K562 (cell line): ENCODE results near the gene MPZL1. TPM values are rescaled to one million over a fixed set of nuclear protein-coding genes. Genes with fewer than 3 reads are reported as not detected.

ENCODE experiments used
- ATAC-seq: fragments of 200-7000 bp; cut with Tn5 transposase; 3 replicates; pipeline ENCODE4 v1.9.1; 2020; ENCODE audit warnings: moderate library complexity
- BruUV-seq: library from RNA; stranded (reverse); fragments of 400-500 nt; replicated peaks from 2 replicates; lab custom pipeline; 2021; lab: Mats Ljungman, UMichigan
- CTCF ChIA-PET: fragments of 300-600 bp; formaldehyde crosslinking; extraction: SDS; loops from one replicate; lab custom pipeline; 2021; ENCODE audit warnings: low intra/inter-chr PET ratio; lab: Yijun Ruan, JAX
- POLR2A ChIA-PET: fragments of 300-600, 350-650 bp; sonication (Branson Sonifier 250); formaldehyde crosslinking; extraction: SDS; loops from one replicate; lab custom pipeline; 2021; ENCODE audit warnings: antibody characterized with exemption, inconsistent platforms; lab: Yijun Ruan, JAX
- DNase-seq, 4 experiments: peaks; one replicate each; pipeline versions ENCODE4 v3.0.0 to v3.0.0-alpha.2; 2011 to 2018; ENCODE audit warnings: low spot score in 3 of 4, mixed read lengths in 3 of 4; ENCODE audit errors: extremely low read depth in 1 of 4
- FAIRE-seq: peaks from 2 replicates; lab custom pipeline; 2011; peaks lifted over from hg19 to GRCh38; lab: Jason Lieb, UNC
- H2AFZ ChIP-seq: 2 replicates; pipeline ENCODE4 v1.6.0; 2011; ENCODE audit warnings: low read depth, low read length, control low read depth, inconsistent platforms
- H3K27ac ChIP-seq: fragments of 200-600 bp; 3 replicates; pipeline ENCODE4 v1.8.0; 2011; ENCODE audit warnings: low read depth, mild to moderate bottlenecking, control low read depth, inconsistent platforms, low read length, moderate library complexity, mixed read lengths; ENCODE audit errors: extremely low read depth
- H3K27me3 ChIP-seq, 2 experiments: fragments of 300-600 bp in 1 of 2; 2 replicates in 1 of 2; 3 replicates in 1 of 2; pipeline versions ENCODE4 v1.6.0 to v1.8.0; 2011; ENCODE audit warnings: inconsistent platforms in 2 of 2, low read length in 2 of 2, mild to moderate bottlenecking in 1 of 2, mixed read lengths in 1 of 2, moderate library complexity in 1 of 2; ENCODE audit not compliant: control insufficient read depth in 2 of 2, insufficient read depth in 2 of 2
- H3K36me3 ChIP-seq: fragments of 300-600 bp; 3 replicates; pipeline ENCODE4 v1.8.0; 2011; ENCODE audit warnings: mild to moderate bottlenecking, low read length, inconsistent platforms; ENCODE audit not compliant: control insufficient read depth, insufficient read depth
- H3K4me1 ChIP-seq, 2 experiments: fragments of 200-600 bp in 1 of 2; replicated peaks in 1 of 2; 2 replicates in 1 of 2; 3 replicates in 1 of 2; pipeline versions ENCODE4 v1.5.1 to v1.8.0; 2011; ENCODE audit warnings: inconsistent platforms in 2 of 2, low read length in 2 of 2, mild to moderate bottlenecking in 1 of 2, mixed read lengths in 1 of 2, moderate library complexity in 1 of 2; ENCODE audit not compliant: control insufficient read depth in 2 of 2, insufficient read depth in 2 of 2
- H3K4me2 ChIP-seq: 2 replicates; pipeline ENCODE4 v1.6.1; 2011; ENCODE audit warnings: low read length, control low read depth, inconsistent platforms, mixed read lengths; ENCODE audit not compliant: insufficient read depth
- H3K4me3 ChIP-seq: fragments of 200-600 bp; sonication (generic), shearing (Covaris generic); 2 replicates; pipeline ENCODE4 v1.5.1; 2016; ENCODE audit warnings: control low read depth, inconsistent platforms
- H3K79me2 ChIP-seq: fragments of 200-600 bp; 3 replicates; pipeline ENCODE4 v1.8.0; 2011; ENCODE audit warnings: low read length, inconsistent platforms; ENCODE audit not compliant: control insufficient read depth, insufficient read depth
- H3K9ac ChIP-seq, 2 experiments: 2 replicates each; pipeline versions ENCODE4 v1.6.0 to v1.6.1; 2011; ENCODE audit warnings: low read depth in 2 of 2, low read length in 2 of 2, control low read depth in 1 of 2, inconsistent platforms in 1 of 2, mild to moderate bottlenecking in 1 of 2, mixed read lengths in 1 of 2; ENCODE audit not compliant: insufficient read depth in 1 of 2
- H3K9me1 ChIP-seq: one replicate; pipeline ENCODE4 v1.6.0; 2011; ENCODE audit warnings: inconsistent platforms, mild to moderate bottlenecking, low read length, moderate library complexity; ENCODE audit not compliant: control insufficient read depth, insufficient read depth
- H3K9me3 ChIP-seq: replicated peaks from 2 replicates; pipeline ENCODE4 v1.5.1; 2011; ENCODE audit warnings: low read depth, low read length, inconsistent platforms; ENCODE audit not compliant: control insufficient read depth, insufficient read depth
- H4K20me1 ChIP-seq: replicated peaks from 2 replicates; pipeline ENCODE4 v1.6.1; 2011; ENCODE audit warnings: low read length, inconsistent platforms, mixed read lengths; ENCODE audit not compliant: control insufficient read depth, insufficient read depth
- CEBPG ChIP-seq, 3 experiments: fragments of 200-800 bp in 1 of 3; sonication (Bioruptor generic) in 1 of 3; sonication (generic) in 1 of 3; formaldehyde crosslinking in 1 of 3; IDR thresholded peaks in 2 of 3; conservative IDR thresholded peaks in 1 of 3; 2 replicates each; pipeline versions ENCODE4 v1.6.1 to v1.8.0; 2016 to 2022; ENCODE audit warnings: missing compliant biosample characterization in 2 of 3, missing genetic modification characterization in 2 of 3, mild to moderate bottlenecking in 1 of 3, missing genetic modification reagents in 1 of 3
- CTBP1 ChIP-seq: fragments of 450-650 bp; IDR thresholded peaks from 2 replicates; pipeline ENCODE4 v1.6.1; 2016; ENCODE audit warnings: borderline replicate concordance
- DIDO1 ChIP-seq: fragments of 450-650 bp; IDR thresholded peaks from 2 replicates; pipeline ENCODE4 v1.6.1; 2016; ENCODE audit warnings: low read depth, missing biosample characterization, missing genetic modification characterization
- KAT7 ChIP-seq: sonication (generic); formaldehyde crosslinking; IDR thresholded peaks from 2 replicates; pipeline ENCODE4 v1.8.0; 2022; ENCODE audit warnings: missing genetic modification reagents, mild to moderate bottlenecking, borderline replicate concordance
- KDM2B ChIP-seq: fragments of 250-450 bp; sonication (Bioruptor Pico); IDR thresholded peaks from 2 replicates; pipeline ENCODE4 v1.8.0; 2021; ENCODE audit warnings: mild to moderate bottlenecking, moderate library complexity
- NBN ChIP-seq: fragments of 450-650 bp; IDR thresholded peaks from 2 replicates; pipeline ENCODE4 v1.6.1; 2016; ENCODE audit warnings: low read depth, mild to moderate bottlenecking
- POLR3A ChIP-seq: IDR thresholded peaks from 2 replicates; pipeline ENCODE4 v1.6.1; 2011; ENCODE audit warnings: borderline replicate concordance, mild to moderate bottlenecking, moderate library complexity; ENCODE audit not compliant: insufficient read length, insufficient read depth; ENCODE audit errors: extremely low read depth
- WGBS: fragments of 100-300 bp; shearing (Covaris generic); methylation state at CpG from one replicate; pipeline ENCODE4 v1.1.6; 2016; ENCODE audit warnings: low coverage, mixed read lengths; ENCODE audit not compliant: insufficient coverage; ENCODE audit errors: missing lambda C conversion rate; 5-methylcytosine and 5-hydroxymethylcytosine counted together
- in situ Hi-C: fragments of 300-500 bp; cut with MboI; formaldehyde crosslinking; loops from 4 replicates; pipeline ENCODE4 v1.15.0; 2018; ENCODE audit warnings: inconsistent platforms, mixed read lengths
- intact Hi-C: fragments of 100-400 bp; cut with micrococcal nuclease; formaldehyde crosslinking; loops from 2 replicates; pipeline ENCODE4 v1.14.2; 2022
- polyA plus RNA-seq, 8 experiments: library from polyadenylated mRNA; depleted of rRNA in 4 of 8; stranded (reverse) in 5 of 8; unstranded in 3 of 8; fragments of >200 nt; fragmentation: Nextera tagmentation in 2 of 8; fragmentation: Illumina TruSeq in 1 of 8; extraction: Ambion mirVana in 2 of 8; extraction: Trizol in 1 of 8; gene quantifications; 2 replicates each; pipeline versions ENCODE4 v1.2.1 to v1.2.3, GENCODE V29; 2011 to 2014; ENCODE audit warnings: inconsistent platforms in 1 of 8, missing spikeins in 1 of 8
- total RNA-seq, 7 experiments: library from RNA; depleted of rRNA in 6 of 7; stranded (reverse); fragments of >200 nt in 6 of 7; fragmentation: Illumina TruSeq in 2 of 7; extraction: Trizol in 2 of 7; gene quantifications; 2 replicates each; pipeline versions ENCODE4 v1.2.1 to v1.2.3, GENCODE V29; 2011 to 2021; ENCODE audit warnings: low replicate concordance in 1 of 7
- TF ChIP-seq, protein P1 (sequence below): fragments of 250-450 bp; sonication (Bioruptor Pico); IDR thresholded peaks from 2 replicates; pipeline ENCODE4 v1.8.0; 2022; ENCODE audit warnings: inconsistent platforms
- TF ChIP-seq, protein P2 (sequence below): fragments of 450-650 bp; IDR thresholded peaks from 2 replicates; pipeline ENCODE4 v1.6.1; 2016; ENCODE audit warnings: borderline replicate concordance
- TF ChIP-seq, protein P3 (sequence below), 2 experiments: fragments of 450-650 bp; IDR thresholded peaks; 2 replicates each; pipeline ENCODE4 v1.6.1; 2016
- TF ChIP-seq, protein P4 (sequence below), 2 experiments: IDR thresholded peaks; 2 replicates each; pipeline ENCODE4 v1.6.1; 2012; ENCODE audit warnings: improper control_type of control experiment in 2 of 2, low read depth in 2 of 2, low read length in 2 of 2, borderline replicate concordance in 1 of 2

The MPZL1 gene
- total and polyA plus RNA-seq, 9 of the 15 experiments (the other 6 are each of a cell fraction or from before 2014, with no cell fraction given): 14.5 to 153 (median 66.5) TPM

DNA sequence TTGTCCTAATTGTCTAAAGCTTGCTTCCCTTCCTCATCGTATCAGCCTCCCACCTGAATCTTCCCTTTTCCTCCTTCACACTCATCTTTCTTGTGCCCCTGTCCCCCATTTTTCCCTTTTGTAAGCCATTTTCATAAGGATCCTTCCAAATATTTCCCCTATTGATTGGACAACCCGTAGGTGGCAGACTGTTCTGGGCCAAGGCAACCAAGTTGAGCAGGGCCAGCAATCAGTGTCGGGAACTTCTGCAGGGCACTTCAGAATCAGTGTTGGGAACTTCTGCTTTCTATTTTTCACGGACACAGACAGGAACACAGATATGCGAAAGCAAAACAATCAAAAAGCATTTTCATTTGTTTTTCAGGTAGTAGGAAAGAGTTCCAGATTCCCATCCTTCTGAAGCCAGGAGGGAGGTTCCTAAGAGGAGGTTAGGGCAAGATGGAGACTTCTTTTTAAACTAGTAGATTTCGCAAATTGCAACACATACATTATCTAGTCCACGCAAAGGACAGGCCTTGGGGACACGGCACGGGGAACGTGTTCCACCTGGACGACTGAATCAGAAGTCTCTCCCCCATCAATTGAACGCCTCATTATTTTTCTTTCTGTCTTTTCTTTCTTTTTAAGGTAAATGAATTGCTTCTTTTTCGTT, 691 bp upstream of the MPZL1 start:
- Histone ChIP-seq H3K9me3 (no peaks in the 10 kb centered on the region), H4K20me1 (peaks cover 10% of the 10 kb centered on the region; the same call in 1 of the 2 replicates), H3K27ac (peak overlapping the region; percentile 20; the same call in 1 of the 3 replicates), H3K79me2 (peaks cover 40% of the 10 kb centered on the region), H2AFZ (peak overlapping the region; percentile 95), H3K9me1 (peaks cover 7% of the 10 kb centered on the region), H3K36me3 (peaks cover 10% of the 10 kb centered on the region; the same call in 1 of the 3 replicates), H3K9ac (peak overlapping the region; percentile 78 to 94), H3K27me3 (no peaks in the 10 kb centered on the region), H3K4me1 (peaks cover 34 to 37% of the 10 kb centered on the region in 2 experiments; a peak in 4 of 5 replicates), H3K4me3 (peak overlapping the region; percentile 73), H3K4me2 (peak overlapping the region; percentile 86)
- intact Hi-C loops: loop anchor here (1.0 to 5.0 kb wide), 2 partner anchors 82 to 201 kb away; no protein-coding TSS in a partner anchor
- in situ Hi-C loops: no loop called here
- no peak for ATAC-seq
- BruUV-seq: TSS peak; percentile 57
- 12% methylated on average over 13 of the region's 13 CpGs for WGBS
- ChIA-PET CTCF (no interaction called here), POLR2A (interaction anchor here (0.6 to 1.0 kb wide), 4 partner anchors 14 to 354 kb away, joined by 3 to 6 read pairs (median 4); no protein-coding TSS in a partner anchor)
- no peak for FAIRE-seq
- peak in 1 of 4 experiments; percentile 48 for DNase-seq
- no peak for TF ChIP-seq POLR3A
- TF ChIP-seq, protein P1, sequence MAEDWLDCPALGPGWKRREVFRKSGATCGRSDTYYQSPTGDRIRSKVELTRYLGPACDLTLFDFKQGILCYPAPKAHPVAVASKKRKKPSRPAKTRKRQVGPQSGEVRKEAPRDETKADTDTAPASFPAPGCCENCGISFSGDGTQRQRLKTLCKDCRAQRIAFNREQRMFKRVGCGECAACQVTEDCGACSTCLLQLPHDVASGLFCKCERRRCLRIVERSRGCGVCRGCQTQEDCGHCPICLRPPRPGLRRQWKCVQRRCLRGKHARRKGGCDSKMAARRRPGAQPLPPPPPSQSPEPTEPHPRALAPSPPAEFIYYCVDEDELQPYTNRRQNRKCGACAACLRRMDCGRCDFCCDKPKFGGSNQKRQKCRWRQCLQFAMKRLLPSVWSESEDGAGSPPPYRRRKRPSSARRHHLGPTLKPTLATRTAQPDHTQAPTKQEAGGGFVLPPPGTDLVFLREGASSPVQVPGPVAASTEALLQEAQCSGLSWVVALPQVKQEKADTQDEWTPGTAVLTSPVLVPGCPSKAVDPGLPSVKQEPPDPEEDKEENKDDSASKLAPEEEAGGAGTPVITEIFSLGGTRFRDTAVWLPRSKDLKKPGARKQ (CRISPR knock-in tag): 0 out of 2 replicates have a peak, but pooled peaks have one; percentile 77
- 0 out of 2 replicates have a peak, but pooled peaks have one; percentile 44 for TF ChIP-seq KAT7 (CRISPR knock-in tag)
- TF ChIP-seq, protein P2, sequence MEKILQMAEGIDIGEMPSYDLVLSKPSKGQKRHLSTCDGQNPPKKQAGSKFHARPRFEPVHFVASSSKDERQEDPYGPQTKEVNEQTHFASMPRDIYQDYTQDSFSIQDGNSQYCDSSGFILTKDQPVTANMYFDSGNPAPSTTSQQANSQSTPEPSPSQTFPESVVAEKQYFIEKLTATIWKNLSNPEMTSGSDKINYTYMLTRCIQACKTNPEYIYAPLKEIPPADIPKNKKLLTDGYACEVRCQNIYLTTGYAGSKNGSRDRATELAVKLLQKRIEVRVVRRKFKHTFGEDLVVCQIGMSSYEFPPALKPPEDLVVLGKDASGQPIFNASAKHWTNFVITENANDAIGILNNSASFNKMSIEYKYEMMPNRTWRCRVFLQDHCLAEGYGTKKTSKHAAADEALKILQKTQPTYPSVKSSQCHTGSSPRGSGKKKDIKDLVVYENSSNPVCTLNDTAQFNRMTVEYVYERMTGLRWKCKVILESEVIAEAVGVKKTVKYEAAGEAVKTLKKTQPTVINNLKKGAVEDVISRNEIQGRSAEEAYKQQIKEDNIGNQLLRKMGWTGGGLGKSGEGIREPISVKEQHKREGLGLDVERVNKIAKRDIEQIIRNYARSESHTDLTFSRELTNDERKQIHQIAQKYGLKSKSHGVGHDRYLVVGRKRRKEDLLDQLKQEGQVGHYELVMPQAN: no peak
- peak; percentile 61; the same call in 1 of the 2 replicates for TF ChIP-seq NBN
- no peak for TF ChIP-seq DIDO1
- TF ChIP-seq, protein P3, sequence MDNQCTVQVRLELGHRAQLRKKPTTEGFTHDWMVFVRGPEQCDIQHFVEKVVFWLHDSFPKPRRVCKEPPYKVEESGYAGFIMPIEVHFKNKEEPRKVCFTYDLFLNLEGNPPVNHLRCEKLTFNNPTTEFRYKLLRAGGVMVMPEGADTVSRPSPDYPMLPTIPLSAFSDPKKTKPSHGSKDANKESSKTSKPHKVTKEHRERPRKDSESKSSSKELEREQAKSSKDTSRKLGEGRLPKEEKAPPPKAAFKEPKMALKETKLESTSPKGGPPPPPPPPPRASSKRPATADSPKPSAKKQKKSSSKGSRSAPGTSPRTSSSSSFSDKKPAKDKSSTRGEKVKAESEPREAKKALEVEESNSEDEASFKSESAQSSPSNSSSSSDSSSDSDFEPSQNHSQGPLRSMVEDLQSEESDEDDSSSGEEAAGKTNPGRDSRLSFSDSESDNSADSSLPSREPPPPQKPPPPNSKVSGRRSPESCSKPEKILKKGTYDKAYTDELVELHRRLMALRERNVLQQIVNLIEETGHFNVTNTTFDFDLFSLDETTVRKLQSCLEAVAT (IDR thresholded peaks at IDR 0.05): 0 out of 4 replicates have a peak, but pooled peaks of 1 of the 2 experiments have one; percentile 29
- TF ChIP-seq CTBP1: peak; percentile 8; the same call in 1 of the 2 replicates
- TF ChIP-seq, protein P4, sequence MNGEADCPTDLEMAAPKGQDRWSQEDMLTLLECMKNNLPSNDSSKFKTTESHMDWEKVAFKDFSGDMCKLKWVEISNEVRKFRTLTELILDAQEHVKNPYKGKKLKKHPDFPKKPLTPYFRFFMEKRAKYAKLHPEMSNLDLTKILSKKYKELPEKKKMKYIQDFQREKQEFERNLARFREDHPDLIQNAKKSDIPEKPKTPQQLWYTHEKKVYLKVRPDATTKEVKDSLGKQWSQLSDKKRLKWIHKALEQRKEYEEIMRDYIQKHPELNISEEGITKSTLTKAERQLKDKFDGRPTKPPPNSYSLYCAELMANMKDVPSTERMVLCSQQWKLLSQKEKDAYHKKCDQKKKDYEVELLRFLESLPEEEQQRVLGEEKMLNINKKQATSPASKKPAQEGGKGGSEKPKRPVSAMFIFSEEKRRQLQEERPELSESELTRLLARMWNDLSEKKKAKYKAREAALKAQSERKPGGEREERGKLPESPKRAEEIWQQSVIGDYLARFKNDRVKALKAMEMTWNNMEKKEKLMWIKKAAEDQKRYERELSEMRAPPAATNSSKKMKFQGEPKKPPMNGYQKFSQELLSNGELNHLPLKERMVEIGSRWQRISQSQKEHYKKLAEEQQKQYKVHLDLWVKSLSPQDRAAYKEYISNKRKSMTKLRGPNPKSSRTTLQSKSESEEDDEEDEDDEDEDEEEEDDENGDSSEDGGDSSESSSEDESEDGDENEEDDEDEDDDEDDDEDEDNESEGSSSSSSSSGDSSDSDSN (IDR thresholded peaks at IDR 0.05; ENCODE audit: borderline replicate concordance in 1 of 2, low read depth in 2 of 2, low read length in 2 of 2): peak in 1 of 2 experiments; percentile 56; a peak in 1 of 4 replicates
- peak; percentile 32; the same call in 1 of the 2 replicates for TF ChIP-seq CEBPG (CRISPR knock-in tag; IDR thresholded peaks at IDR 0.05)
- TF ChIP-seq CEBPG (tag; conservative IDR thresholded peaks at IDR 0.05 in 1 of 2, IDR thresholded peaks at IDR 0.05 in 1 of 2): peak in 1 of 2 experiments; percentile 82; a peak in 2 of 4 replicates
- TF ChIP-seq KDM2B (CRISPR knock-in tag): no peak
